Measurements from ENCODE around the gene ELP4. TPM values are rescaled to one million over a fixed set of nuclear protein-coding genes. Genes with fewer than 3 reads are reported as not detected.
"Not testable (repeated sequence)": the region's sequence is repeated elsewhere in the genome, so short reads cannot be mapped to it uniquely, and the experiment has no call there.

ELP4 gene
- total RNA-seq, 1 donor from 2014 or later = 21.2 TPM

GRCh38 chr11:31542862-31543261 is 33.3 kb downstream of the ELP4 start:
- intact Hi-C loops (cut with micrococcal nuclease) = no loop called here

- intact Hi-C loops (cut with micrococcal nuclease) = no loop called here
These were observed 46.4 kb downstream of the ELP4 start for GRCh38 chr11:31555938-31556337.

- intact Hi-C loops (cut with micrococcal nuclease) = no loop called here
These were observed 48.4 kb downstream of the ELP4 start for GRCh38 chr11:31558001-31558400.

GRCh38 chr11:31560842-31561476 is 51.4 kb downstream of the ELP4 start:
- intact Hi-C loops (cut with micrococcal nuclease) = no loop called here

- intact Hi-C loops (cut with micrococcal nuclease) = not testable (repeated sequence)
These were observed 55.0 kb downstream of the ELP4 start for GRCh38 chr11:31564517-31564916.

- intact Hi-C loops (cut with micrococcal nuclease) = not testable (repeated sequence)
These were observed 64.6 kb downstream of the ELP4 start for GRCh38 chr11:31574133-31574532.

GRCh38 chr11:31575764-31576163 is 66.2 kb downstream of the ELP4 start:
- intact Hi-C loops (cut with micrococcal nuclease) = not testable (repeated sequence)

GRCh38 chr11:31579412-31579811 is 69.8 kb downstream of the ELP4 start:
- intact Hi-C loops (cut with micrococcal nuclease) = not testable (repeated sequence)

- intact Hi-C loops (cut with micrococcal nuclease) = no loop called here
These were observed 73.1 kb downstream of the ELP4 start for GRCh38 chr11:31582697-31583096.

GRCh38 chr11:31598454-31598853 is 88.9 kb downstream of the ELP4 start:
- intact Hi-C loops (cut with micrococcal nuclease) = no loop called here

- intact Hi-C loops (cut with micrococcal nuclease) = no loop called here
These were observed 92.2 kb downstream of the ELP4 start for GRCh38 chr11:31601635-31602282.

GRCh38 chr11:31606893-31607292 is 97.3 kb downstream of the ELP4 start:
- intact Hi-C loops (cut with micrococcal nuclease) = no loop called here

- intact Hi-C loops (cut with micrococcal nuclease) = no loop called here
These were observed 98.3 kb downstream of the ELP4 start for GRCh38 chr11:31607914-31608313.

- intact Hi-C loops (cut with micrococcal nuclease) = no loop called here
These were observed 99.4 kb downstream of the ELP4 start for GRCh38 chr11:31608995-31609394.

- intact Hi-C loops (cut with micrococcal nuclease) = no loop called here
These were observed 101.0 kb downstream of the ELP4 start for GRCh38 chr11:31610544-31610943.

- intact Hi-C loops (cut with micrococcal nuclease) = no loop called here
These were observed 107.7 kb downstream of the ELP4 start for GRCh38 chr11:31617246-31617645.

- intact Hi-C loops (cut with micrococcal nuclease) = no loop called here
These were observed 110.4 kb downstream of the ELP4 start for GRCh38 chr11:31619980-31620379.

- intact Hi-C loops (cut with micrococcal nuclease) = no loop called here
These were observed 110.9 kb downstream of the ELP4 start for GRCh38 chr11:31620434-31620833.

- intact Hi-C loops (cut with micrococcal nuclease) = no loop called here
These were observed 116.3 kb downstream of the ELP4 start for GRCh38 chr11:31625868-31626267.

GRCh38 chr11:31628111-31628510 is 118.5 kb downstream of the ELP4 start:
- intact Hi-C loops (cut with micrococcal nuclease) = no loop called here

- intact Hi-C loops (cut with micrococcal nuclease) = no loop called here
These were observed 127.4 kb downstream of the ELP4 start for GRCh38 chr11:31636983-31637382.

- intact Hi-C loops (cut with micrococcal nuclease) = no loop called here
These were observed 131.0 kb downstream of the ELP4 start for GRCh38 chr11:31640611-31641010.

- intact Hi-C loops (cut with micrococcal nuclease) = no loop called here
These were observed 132.0 kb downstream of the ELP4 start for GRCh38 chr11:31641477-31642062.

All from T-helper 2 cell treated with Interferon-gamma antibody and Interleukin-4, amounts not matched to agents 100 ng/mL and 5 ng/mL, for 36 hours (primary cell).